NCI-H2107 treated with DMSO at 0.1 percent for 48 hours (cell line): Measurements from ENCODE around the gene ENTPD8.
"Not testable (repeated sequence)": the region's sequence is repeated elsewhere in the genome, so short reads cannot be mapped to it uniquely, and the experiment has no call there.

Source experiments
- DNase-seq: peaks from one replicate; lab custom pipeline; 2025; ENCODE audit not compliant: unreplicated experiment; lab: John Stamatoyannopoulos, UW

ENTPD8 gene

GRCh38 chr9:137459152-137459600, 18.0 kb upstream of the ENTPD8 start, which contains the start of gene NSMF:
Gene NSMF (minus strand): TSS chr9:137459334. CDS start chr9:137459102, 232 bp downstream.
- DNase-seq: peak; percentile 75

GRCh38 chr9:137458194-137459151, 17.3 kb upstream of the ENTPD8 start:
- DNase-seq: no peak

GRCh38 chr9:137457406-137458193, 16.4 kb upstream of the ENTPD8 start:
- DNase-seq: no peak

- no peak for DNase-seq
These were observed 15.8 kb upstream of the ENTPD8 start for GRCh38 chr9:137456864-137457405.

- DNase-seq: no peak
These were observed 15.1 kb upstream of the ENTPD8 start for GRCh38 chr9:137456061-137456863.

- DNase-seq: no peak
These were observed 14.3 kb upstream of the ENTPD8 start for GRCh38 chr9:137455359-137455991.

GRCh38 chr9:137454597-137455358, 13.6 kb upstream of the ENTPD8 start:
- no peak for DNase-seq

- DNase-seq: no peak
These were observed 13.0 kb upstream of the ENTPD8 start for GRCh38 chr9:137454145-137454596.

GRCh38 chr9:137453643-137454081, 12.5 kb upstream of the ENTPD8 start:
- no peak for DNase-seq

GRCh38 chr9:137452761-137453642, 11.8 kb upstream of the ENTPD8 start:
- no peak for DNase-seq

- DNase-seq: no peak
These were observed 11.0 kb upstream of the ENTPD8 start for GRCh38 chr9:137452006-137452760.

- not testable (repeated sequence) for DNase-seq
These were observed 10.3 kb upstream of the ENTPD8 start for GRCh38 chr9:137451264-137452005.

- DNase-seq: not testable (repeated sequence)
These were observed 9.5 kb upstream of the ENTPD8 start for GRCh38 chr9:137450539-137451222.

- DNase-seq: no peak
These were observed 8.9 kb upstream of the ENTPD8 start for GRCh38 chr9:137449931-137450538.

GRCh38 chr9:137449081-137449844, 8.1 kb upstream of the ENTPD8 start:
- no peak for DNase-seq
